Mesodermal cell (in vitro differentiated cells): ENCODE data around the gene ZNF382. TPM values are rescaled to one million over a fixed set of nuclear protein-coding genes. Genes with fewer than 3 reads are reported as not detected.
"Not testable (repeated sequence)": the region's sequence is repeated elsewhere in the genome, so short reads cannot be mapped to it uniquely, and the experiment has no call there.

Experiments used
- H3K27ac ChIP-seq: 2 replicates; pipeline ENCODE4 v1.7.0; 2013; ENCODE audit warnings: mild to moderate bottlenecking, low read depth, low read length, moderate library complexity; ENCODE audit not compliant: severe bottlenecking
- H3K36me3 ChIP-seq: 2 replicates; pipeline ENCODE4 v1.7.1; 2013; ENCODE audit warnings: mild to moderate bottlenecking, low read length, moderate library complexity; ENCODE audit not compliant: control insufficient read depth, insufficient read depth
- H3K4me1 ChIP-seq: one replicate; pipeline ENCODE4 v1.7.1; 2013; ENCODE audit warnings: mild to moderate bottlenecking, low read length; ENCODE audit not compliant: insufficient read depth, control insufficient read depth, poor library complexity, severe bottlenecking
- H3K4me3 ChIP-seq: 2 replicates; pipeline ENCODE4 v1.7.0; 2013; ENCODE audit warnings: low read length, control low read depth, mild to moderate bottlenecking; ENCODE audit not compliant: insufficient read depth, poor library complexity, severe bottlenecking; ENCODE audit errors: extremely low read depth
- H3K9me3 ChIP-seq: 2 replicates; pipeline ENCODE4 v1.7.1; 2013; ENCODE audit warnings: mild to moderate bottlenecking, low read length, moderate library complexity; ENCODE audit not compliant: control insufficient read depth
- WGBS, 2 experiments: methylation state at CpG; one replicate each; pipeline ENCODE4 v1.1.5; 2013; ENCODE audit warnings: missing lambda C conversion rate in 2 of 2; ENCODE audit not compliant: insufficient coverage in 2 of 2; 5-methylcytosine and 5-hydroxymethylcytosine counted together
- polyA plus RNA-seq, 2 experiments: library from polyadenylated mRNA; stranded (reverse); fragments of 50-300 nt; gene quantifications; one replicate each; pipeline ENCODE4 v1.2.3, GENCODE V29; 2013

The ZNF382 gene
- 9.7 TPM for polyA plus RNA-seq (2013, experiment 1 of 2)
- 9.0 TPM for polyA plus RNA-seq (2013, experiment 2 of 2)

DNA sequence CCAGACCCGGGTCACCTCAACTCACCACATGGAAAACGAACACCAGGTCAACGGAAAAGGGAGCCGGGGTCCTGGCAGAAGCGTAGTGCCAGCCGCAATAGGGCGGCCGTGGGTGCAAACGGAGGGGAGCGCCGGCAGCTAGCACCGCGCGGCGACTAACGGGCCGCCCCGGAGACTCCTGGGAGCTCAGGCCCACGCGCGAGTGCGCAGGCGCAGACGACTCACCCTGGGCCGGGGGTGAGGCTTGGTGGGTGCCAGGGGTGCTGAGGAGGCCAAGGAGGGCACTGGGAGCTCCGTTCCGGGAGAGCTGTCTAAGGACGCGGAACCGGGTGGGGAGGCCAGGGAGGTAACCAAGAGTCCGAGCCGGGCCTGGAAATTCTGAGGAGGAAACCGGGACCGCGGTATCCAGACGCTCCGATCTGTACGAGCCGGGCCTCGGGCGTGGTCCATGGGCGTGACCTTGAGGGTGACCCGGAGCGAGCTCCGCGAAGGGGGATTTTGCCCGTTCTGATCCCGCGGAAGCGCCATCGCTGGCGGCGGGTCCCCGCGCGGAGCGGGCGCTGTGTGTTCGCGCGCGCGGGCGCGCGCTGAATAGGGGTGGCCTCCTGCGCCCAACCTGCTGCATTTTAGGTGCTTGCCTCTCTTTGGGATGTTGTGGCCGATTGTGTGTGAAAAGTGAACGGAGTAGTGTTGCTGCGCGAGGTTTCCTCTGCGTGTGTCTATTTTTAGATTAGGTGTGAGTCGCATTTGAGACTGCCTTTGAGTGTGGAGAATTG is at the start of gene ZNF382:
Gene ZNF382 (plus strand): TSS at position 213 of the 776 bp plus-strand sequence. CDS start 4,602 bp downstream, outside the sequence.
- 1 to 2% methylated on average over 24 to 63 of the region's 73 CpGs for WGBS, 2 experiments
- peak within 1 kb of the TSS; percentile 69 for H3K4me3 ChIP-seq
- H3K4me1 ChIP-seq = no peaks in the 10 kb centered on the region
- H3K27ac ChIP-seq = peak within 1 kb of the TSS; percentile 33
- H3K9me3 ChIP-seq = peaks cover 5% of the 10 kb centered on the region
- H3K36me3 ChIP-seq = peaks cover 22% of the 10 kb centered on the region

DNA sequence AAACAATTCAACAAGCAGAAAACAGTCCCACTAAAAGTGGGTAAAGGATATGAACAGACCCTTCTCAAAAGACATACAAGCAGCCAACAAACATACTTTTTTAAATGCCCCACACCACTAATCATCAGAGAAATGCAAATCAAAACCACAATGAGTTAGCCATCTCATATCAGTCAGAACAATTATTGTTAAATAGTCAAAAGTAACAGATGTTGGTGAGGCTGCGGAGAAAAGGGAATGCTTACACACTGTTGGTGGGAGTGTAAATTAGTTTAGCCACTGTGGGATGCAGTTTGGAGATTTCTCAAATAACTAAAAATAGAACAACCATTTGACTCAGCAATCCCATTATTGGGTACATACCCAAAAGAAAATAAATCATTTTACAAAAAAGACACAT is 40.7 kb upstream of the ZNF382 start:
- Histone ChIP-seq H3K36me3 (peaks cover 85% of the 10 kb centered on the region), H3K27ac (no peak overlapping the region), H3K9me3 (peaks cover 70% of the 10 kb centered on the region), H3K4me1 (no peaks in the 10 kb centered on the region), H3K4me3 (no peak overlapping the region)
- no CpG with 5 or more reads among the region's 1 CpG for WGBS, 2 experiments

DNA sequence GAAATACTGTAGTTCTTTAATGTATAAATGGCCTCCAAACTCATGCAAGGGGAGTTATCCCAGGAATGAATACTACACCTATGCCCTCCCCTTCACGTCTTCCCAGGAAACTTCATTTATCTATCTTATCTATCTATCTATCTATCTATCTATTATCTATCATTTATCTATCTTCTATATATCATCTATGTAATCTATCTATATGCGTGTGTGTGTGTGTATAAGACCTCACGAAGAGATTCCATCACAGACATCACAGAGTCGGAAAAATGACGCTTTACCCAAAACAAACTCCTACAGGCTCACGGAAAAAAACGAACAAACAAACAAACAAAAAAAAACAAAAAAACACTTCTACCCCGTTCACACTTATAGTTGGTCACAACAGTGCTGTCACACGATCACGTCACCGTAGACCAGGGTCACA is 32.5 kb upstream of the ZNF382 start:
- Histone ChIP-seq H3K4me1 (no peaks in the 10 kb centered on the region), H3K36me3 (peaks cover 63% of the 10 kb centered on the region), H3K27ac (peak overlapping the region; percentile 96), H3K4me3 (peak overlapping the region; percentile 95), H3K9me3 (peaks cover 39% of the 10 kb centered on the region)
- 0 to 8% methylated on average over 6 to 9 of the region's 11 CpGs for WGBS, 2 experiments

DNA sequence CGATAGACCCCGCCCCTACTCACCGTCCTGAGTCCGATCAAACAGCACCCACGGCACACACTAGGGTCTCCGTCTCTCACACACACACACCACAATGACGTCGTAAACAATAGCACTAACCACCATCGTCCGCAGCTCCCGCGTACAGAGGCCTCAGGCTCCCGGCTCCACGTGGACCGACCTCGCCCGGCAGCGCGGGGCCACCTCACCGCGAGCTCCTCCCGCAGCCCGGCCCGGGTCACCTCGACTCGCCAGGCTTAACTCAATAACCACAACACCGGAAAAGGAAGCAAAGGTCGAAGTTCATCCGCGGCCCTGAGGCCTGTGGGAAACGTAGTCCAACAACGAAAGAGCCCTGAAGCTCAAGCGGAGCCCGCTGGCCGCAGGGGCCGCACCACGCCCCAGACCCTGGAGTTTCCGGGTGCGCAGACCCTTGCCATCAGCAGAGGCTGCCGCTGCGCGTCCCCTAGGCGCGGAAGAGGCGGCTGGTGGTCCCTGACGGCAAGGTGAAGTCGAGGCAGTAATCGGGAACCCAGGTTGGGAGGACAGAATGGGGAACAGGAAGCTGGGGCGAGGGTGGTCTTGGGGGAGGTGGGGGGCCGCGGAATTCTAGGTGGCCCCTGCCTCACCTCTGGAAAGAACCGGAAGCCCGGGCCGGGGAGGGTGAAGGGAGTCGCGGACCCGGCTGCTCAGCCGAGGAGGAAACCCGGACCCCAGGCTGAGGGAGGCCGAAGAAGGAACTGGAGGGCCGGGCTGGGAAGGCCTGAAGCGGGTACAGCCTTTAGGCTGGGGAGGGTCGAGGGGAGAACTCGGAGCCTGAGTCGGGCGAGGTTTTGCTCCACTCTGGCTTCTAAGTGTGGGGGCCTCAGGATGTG is 31.9 kb upstream of the ZNF382 start, which contains the start of gene ZNF529:
Gene ZNF529 (minus strand): TSS at position 273 of the 875 bp plus-strand sequence. CDS start 946 bp downstream, outside the sequence.
- Histone ChIP-seq H3K9me3 (peaks cover 33% of the 10 kb centered on the region), H3K27ac (peak within 1 kb of the TSS; percentile 96), H3K36me3 (peaks cover 63% of the 10 kb centered on the region), H3K4me1 (no peaks in the 10 kb centered on the region), H3K4me3 (peak within 1 kb of the TSS; percentile 95)
- WGBS, 2 experiments = 0 to 2% methylated on average over 33 of the region's 66 CpGs

DNA sequence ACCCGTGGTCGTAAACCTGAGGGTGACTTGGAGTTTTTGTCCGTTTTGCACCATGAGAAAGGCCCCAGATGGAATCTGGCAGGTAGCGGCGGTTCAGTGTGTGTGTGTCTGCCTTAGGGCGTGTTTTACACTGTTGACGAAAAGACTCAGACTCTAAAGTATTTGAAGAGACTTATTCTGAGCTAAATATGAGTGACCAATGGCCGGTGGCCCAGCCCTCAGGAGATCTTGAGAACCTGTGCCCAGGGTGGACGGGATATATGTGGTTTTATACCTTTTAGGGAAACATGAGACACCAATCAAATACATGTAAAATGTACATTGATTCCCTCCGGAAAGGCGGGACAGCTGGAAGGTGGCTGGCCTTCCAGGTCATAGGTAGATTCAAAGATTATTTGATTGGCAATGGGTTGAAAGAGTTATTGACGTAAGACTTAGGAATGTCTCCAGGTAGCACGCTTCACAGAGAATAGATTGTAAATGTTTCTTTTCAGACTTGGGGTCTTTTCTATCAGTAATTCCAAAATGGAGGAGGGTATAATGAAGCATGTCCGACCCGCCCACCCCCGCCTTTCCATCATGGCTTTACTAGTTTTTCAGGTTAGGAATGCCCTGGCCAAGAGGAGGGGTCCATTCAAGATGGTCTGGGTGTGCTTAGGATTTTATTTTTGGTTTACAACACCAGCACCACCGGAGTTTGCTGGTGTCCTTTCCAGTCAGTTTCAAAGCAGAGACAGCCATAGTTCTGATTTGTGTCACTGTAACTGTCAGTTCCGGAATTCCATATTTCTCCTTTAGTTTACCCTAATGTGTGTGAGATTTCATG is 31.0 kb upstream of the ZNF382 start:
- peak overlapping the region; percentile 96 for H3K27ac ChIP-seq
- H3K36me3 ChIP-seq = peaks cover 64% of the 10 kb centered on the region
- H3K9me3 ChIP-seq = peaks cover 32% of the 10 kb centered on the region
- no peaks in the 10 kb centered on the region for H3K4me1 ChIP-seq
- 30 to 41% methylated on average over 8 to 12 of the region's 18 CpGs for WGBS, 2 experiments
- H3K4me3 ChIP-seq = peak overlapping the region; percentile 95

DNA sequence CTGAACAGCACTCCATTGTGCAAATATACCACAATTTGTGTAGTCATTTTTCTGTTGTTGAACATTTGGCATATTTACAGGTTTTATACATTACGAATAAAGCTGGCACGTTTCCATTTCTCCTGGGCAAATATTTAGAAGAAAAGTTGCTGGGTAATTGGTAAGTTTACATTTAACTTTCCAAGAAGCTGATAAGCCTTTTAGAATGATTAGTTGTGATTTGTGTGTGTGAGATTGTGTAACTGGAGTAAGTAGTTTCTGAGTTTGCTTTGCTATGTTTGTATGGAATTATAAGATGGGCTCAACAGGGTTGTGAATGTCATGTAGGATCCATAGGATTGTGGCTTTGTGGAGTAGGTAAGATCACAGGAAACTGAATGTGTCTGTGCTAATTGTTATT is 30.4 kb upstream of the ZNF382 start:
- H3K4me3 ChIP-seq = peak overlapping the region; percentile 95
- peaks cover 36% of the 10 kb centered on the region for H3K9me3 ChIP-seq
- H3K36me3 ChIP-seq = peaks cover 64% of the 10 kb centered on the region
- H3K27ac ChIP-seq = no peak overlapping the region
- H3K4me1 ChIP-seq = no peaks in the 10 kb centered on the region
- 100% methylated on average over 1 to 2 of the region's 2 CpGs for WGBS, 2 experiments

DNA sequence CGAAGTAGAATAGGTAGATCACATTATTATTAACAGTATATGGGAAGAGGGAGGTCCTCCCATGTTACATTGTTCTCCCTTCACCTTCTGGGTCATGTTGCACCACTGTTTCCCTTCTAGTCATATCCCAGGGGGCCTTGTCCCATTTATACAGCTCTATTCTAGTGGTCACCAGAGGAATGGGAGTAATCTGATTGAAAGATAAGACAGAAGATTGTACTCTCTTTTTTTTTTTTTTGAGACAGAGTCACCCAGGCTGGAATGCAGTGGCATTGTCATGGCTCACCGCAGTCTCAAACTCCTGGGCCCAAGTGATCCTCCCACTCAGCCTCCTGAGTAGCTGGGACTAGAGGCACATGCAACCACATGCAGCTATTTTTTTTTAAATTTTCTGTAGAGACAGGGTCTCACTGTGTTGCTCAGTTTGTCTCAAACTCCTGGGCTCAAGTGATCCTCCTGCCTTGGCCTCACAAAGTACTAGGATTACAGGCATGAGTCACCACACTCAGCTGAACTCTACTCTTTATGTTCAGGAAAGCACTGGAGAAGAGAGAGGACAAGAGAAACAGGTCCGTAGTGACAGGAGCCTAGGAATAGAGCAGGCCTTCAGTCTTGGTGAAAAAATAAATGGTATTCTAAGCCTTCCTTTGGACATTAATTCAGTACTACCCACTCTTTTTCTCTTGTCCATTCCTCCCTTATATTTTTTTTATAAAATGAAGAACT is 27.7 kb upstream of the ZNF382 start:
- peaks cover 70% of the 10 kb centered on the region for H3K36me3 ChIP-seq
- no peaks in the 10 kb centered on the region for H3K4me1 ChIP-seq
- peaks cover 37% of the 10 kb centered on the region for H3K9me3 ChIP-seq
- no peak overlapping the region for H3K27ac ChIP-seq
- no peak overlapping the region for H3K4me3 ChIP-seq
- WGBS, 2 experiments = 71% methylated on average over 1 of the region's 3 CpGs; no CpG with 5 or more reads in 1 of the 2 experiments

DNA sequence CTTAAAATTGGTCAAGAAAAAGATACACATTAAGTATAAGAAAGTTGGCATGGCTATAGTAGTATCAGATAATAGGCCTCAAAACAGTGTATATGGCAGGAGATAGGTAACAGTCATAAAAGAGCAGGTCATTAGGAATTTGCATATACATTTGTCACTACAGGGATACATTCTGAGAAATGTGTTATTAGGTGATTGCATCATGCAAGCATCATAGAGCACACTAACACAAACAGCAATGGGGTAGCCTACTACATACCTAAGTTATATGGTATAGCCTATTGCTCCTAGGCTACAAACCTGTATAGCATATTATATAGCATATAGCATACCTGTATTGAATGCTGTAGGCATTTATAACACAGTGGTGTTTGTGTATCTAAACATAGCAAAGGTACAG is 25.9 kb upstream of the ZNF382 start:
- H3K4me3 ChIP-seq = no peak overlapping the region
- H3K4me1 ChIP-seq = no peaks in the 10 kb centered on the region
- H3K9me3 ChIP-seq = peaks cover 37% of the 10 kb centered on the region

DNA sequence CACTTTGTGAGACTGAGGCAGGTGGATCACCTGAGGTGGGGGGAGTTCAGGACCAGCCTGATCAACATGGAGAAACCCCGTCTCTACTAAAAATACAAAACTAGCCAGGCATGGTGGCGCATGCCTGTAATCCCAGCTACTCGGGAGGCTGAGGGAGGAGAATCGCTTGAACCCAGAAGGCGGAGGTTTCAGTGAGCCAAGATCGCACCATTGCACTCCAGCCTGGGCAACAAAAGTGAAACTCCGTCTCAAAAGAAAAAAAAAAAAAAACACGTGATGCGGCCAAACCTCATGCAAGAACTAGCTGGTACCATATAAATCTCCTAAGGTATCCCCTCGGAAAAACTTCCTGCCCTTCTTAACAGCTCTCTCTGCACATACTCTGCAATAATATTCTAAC is 2.4 kb upstream of the ZNF382 start:
- not testable (repeated sequence) for H3K27ac ChIP-seq, H3K4me1 ChIP-seq, H3K4me3 ChIP-seq, H3K36me3 ChIP-seq, H3K9me3 ChIP-seq
- WGBS, 2 experiments = 90 to 94% methylated on average over 6 to 8 of the region's 10 CpGs

More for the DNA sequence above, 25.9 kb upstream of the ZNF382 start:
- peaks cover 70% of the 10 kb centered on the region for H3K36me3 ChIP-seq
- H3K27ac ChIP-seq = no peak overlapping the region
